HEK293 (cell line): ENCODE data around the gene SMNDC1.

Source experiments
- BCL6B ChIP-seq: fragments of 450-650 bp; formaldehyde crosslinking; IDR thresholded peaks from 2 replicates; pipeline ENCODE4 v1.5.1; 2017; ENCODE audit warnings: missing biosample characterization, missing genetic modification characterization
- EGR2 ChIP-seq: fragments of 450-650 bp; formaldehyde crosslinking; IDR thresholded peaks from 2 replicates; pipeline ENCODE4 v1.5.1; 2016; ENCODE audit warnings: low read depth, missing biosample characterization, missing genetic modification characterization
- HOXC10 ChIP-seq: sonication (generic); formaldehyde crosslinking; IDR thresholded peaks from 2 replicates; pipeline ENCODE4 v1.8.1; 2023; ENCODE audit warnings: mild to moderate bottlenecking, missing genetic modification reagents
- IKZF3 ChIP-seq: fragments of 450-650 bp; IDR thresholded peaks from 2 replicates; pipeline ENCODE4 v1.5.0; 2018; ENCODE audit warnings: missing biosample characterization, mild to moderate bottlenecking, missing genetic modification characterization, moderate library complexity
- OVOL3 ChIP-seq: fragments of 450-650 bp; formaldehyde crosslinking; IDR thresholded peaks from 2 replicates; pipeline ENCODE4 v1.5.1; 2016; ENCODE audit warnings: missing biosample characterization, missing genetic modification characterization
- SP3 ChIP-seq: fragments of 450-650 bp; formaldehyde crosslinking; IDR thresholded peaks from 2 replicates; pipeline ENCODE4 v1.5.1; 2016; ENCODE audit warnings: missing biosample characterization, missing genetic modification characterization
- WT1 ChIP-seq: fragments of 450-650 bp; formaldehyde crosslinking; IDR thresholded peaks from 2 replicates; pipeline ENCODE4 v1.5.1; 2016; ENCODE audit warnings: missing biosample characterization, missing genetic modification characterization
- ZFP41 ChIP-seq: fragments of 450-650 bp; formaldehyde crosslinking; IDR thresholded peaks from 2 replicates; pipeline ENCODE4 v1.5.1; 2016; ENCODE audit warnings: missing biosample characterization, missing genetic modification characterization, borderline replicate concordance
- ZNF132 ChIP-seq: fragments of 450-650 bp; formaldehyde crosslinking; IDR thresholded peaks from 2 replicates; pipeline ENCODE4 v1.5.1; 2017; ENCODE audit warnings: missing biosample characterization, missing genetic modification characterization, borderline replicate concordance
- ZNF221 ChIP-seq: fragments of 450-650 bp; formaldehyde crosslinking; IDR thresholded peaks from 2 replicates; pipeline ENCODE4 v1.5.1; 2017; ENCODE audit warnings: missing biosample characterization, missing genetic modification characterization, borderline replicate concordance
- ZNF26 ChIP-seq: fragments of 450-650 bp; formaldehyde crosslinking; IDR thresholded peaks from 2 replicates; pipeline ENCODE4 v1.5.1; 2016; ENCODE audit warnings: missing biosample characterization, missing genetic modification characterization
- ZNF341 ChIP-seq: fragments of 450-650 bp; formaldehyde crosslinking; IDR thresholded peaks from 2 replicates; pipeline ENCODE4; 2016; ENCODE audit warnings: low read depth, missing biosample characterization, missing genetic modification characterization
- ZNF362 ChIP-seq: fragments of 450-650 bp; formaldehyde crosslinking; IDR thresholded peaks from 2 replicates; pipeline ENCODE4 v1.5.1; 2016; ENCODE audit warnings: missing biosample characterization, missing genetic modification characterization
- ZNF37A ChIP-seq: fragments of 450-650 bp; IDR thresholded peaks from 2 replicates; pipeline ENCODE4 v1.5.1; 2018; ENCODE audit warnings: missing biosample characterization, missing genetic modification characterization
- ZNF560 ChIP-seq: fragments of 450-650 bp; formaldehyde crosslinking; IDR thresholded peaks from 2 replicates; pipeline ENCODE4 v1.5.1; 2017; ENCODE audit warnings: missing biosample characterization, missing genetic modification characterization, borderline replicate concordance
- ZNF561 ChIP-seq: fragments of 450-650 bp; IDR thresholded peaks from 2 replicates; pipeline ENCODE4 v1.5.1; 2018; ENCODE audit warnings: missing biosample characterization, missing genetic modification characterization, borderline replicate concordance
- ZNF571 ChIP-seq: fragments of 450-650 bp; formaldehyde crosslinking; IDR thresholded peaks from 2 replicates; pipeline ENCODE4 v1.5.0; 2017; ENCODE audit warnings: missing biosample characterization, missing genetic modification characterization
- ZNF580 ChIP-seq: fragments of 450-650 bp; formaldehyde crosslinking; IDR thresholded peaks from 2 replicates; pipeline ENCODE4 v1.5.1; 2016; ENCODE audit warnings: missing biosample characterization, missing genetic modification characterization
- ZNF626 ChIP-seq: fragments of 450-650 bp; sonication (Bioruptor Pico); formaldehyde crosslinking; IDR thresholded peaks from 2 replicates; pipeline ENCODE4 v1.5.1; 2018; ENCODE audit warnings: missing biosample characterization, missing genetic modification characterization, inconsistent platforms
- ZNF677 ChIP-seq: fragments of 450-650 bp; IDR thresholded peaks from 2 replicates; pipeline ENCODE4 v1.5.0; 2018; ENCODE audit warnings: missing biosample characterization, mild to moderate bottlenecking, missing genetic modification characterization, moderate library complexity
- ZNF830 ChIP-seq: fragments of 450-650 bp; IDR thresholded peaks from 2 replicates; pipeline ENCODE4 v1.5.0; 2018; ENCODE audit warnings: missing biosample characterization, missing genetic modification characterization, low read depth, mild to moderate bottlenecking, moderate library complexity
- ZSCAN4 ChIP-seq: fragments of 450-650 bp; formaldehyde crosslinking; IDR thresholded peaks from 2 replicates; pipeline ENCODE4 v1.5.1; 2017; ENCODE audit warnings: missing biosample characterization, missing genetic modification characterization
- TF ChIP-seq, protein P1 (sequence below): fragments of 450-650 bp; formaldehyde crosslinking; IDR thresholded peaks from 2 replicates; pipeline ENCODE4 v1.5.1; 2016; ENCODE audit warnings: missing biosample characterization, missing genetic modification characterization, borderline replicate concordance
- TF ChIP-seq, protein P2 (sequence below): fragments of 450-650 bp; formaldehyde crosslinking; IDR thresholded peaks from 2 replicates; pipeline ENCODE4; 2016; ENCODE audit warnings: missing biosample characterization, missing genetic modification characterization
- TF ChIP-seq, protein P3 (sequence below): fragments of 450-650 bp; formaldehyde crosslinking; IDR thresholded peaks from 2 replicates; pipeline ENCODE4 v1.5.1; 2016; ENCODE audit warnings: missing biosample characterization, missing genetic modification characterization

Gene SMNDC1

GRCh38 chr10:110304780-110305421 lies at the start of gene SMNDC1 (continued):
- TF ChIP-seq SP3 (tag by site-specific recombination) (peak; percentile 78), WT1 (tag by site-specific recombination) (no peak), ZNF626 (tag by site-specific recombination) (no peak), ZNF37A (tag by site-specific recombination) (no peak), ZNF341 (0 out of 2 replicates have a peak, but pooled peaks have one; percentile 9), EGR2 (tag by site-specific recombination) (no peak), ZNF571 (tag by site-specific recombination) (no peak), ZNF580 (no peak), ZNF132 (no peak), HOXC10 (no peak), ZNF362 (tag by site-specific recombination) (no peak), IKZF3 (peak; percentile 99), ZNF561 (tag by site-specific recombination) (no peak; the same call in 1 of the 2 replicates), ZNF26 (tag by site-specific recombination) (no peak), ZNF560 (tag by site-specific recombination) (no peak), OVOL3 (tag by site-specific recombination) (no peak), ZNF221 (no peak), ZFP41 (tag by site-specific recombination) (no peak), BCL6B (tag by site-specific recombination) (no peak), ZNF677 (no peak), ZSCAN4 (tag by site-specific recombination) (no peak), ZNF830 (no peak)
- TF ChIP-seq, protein P1, sequence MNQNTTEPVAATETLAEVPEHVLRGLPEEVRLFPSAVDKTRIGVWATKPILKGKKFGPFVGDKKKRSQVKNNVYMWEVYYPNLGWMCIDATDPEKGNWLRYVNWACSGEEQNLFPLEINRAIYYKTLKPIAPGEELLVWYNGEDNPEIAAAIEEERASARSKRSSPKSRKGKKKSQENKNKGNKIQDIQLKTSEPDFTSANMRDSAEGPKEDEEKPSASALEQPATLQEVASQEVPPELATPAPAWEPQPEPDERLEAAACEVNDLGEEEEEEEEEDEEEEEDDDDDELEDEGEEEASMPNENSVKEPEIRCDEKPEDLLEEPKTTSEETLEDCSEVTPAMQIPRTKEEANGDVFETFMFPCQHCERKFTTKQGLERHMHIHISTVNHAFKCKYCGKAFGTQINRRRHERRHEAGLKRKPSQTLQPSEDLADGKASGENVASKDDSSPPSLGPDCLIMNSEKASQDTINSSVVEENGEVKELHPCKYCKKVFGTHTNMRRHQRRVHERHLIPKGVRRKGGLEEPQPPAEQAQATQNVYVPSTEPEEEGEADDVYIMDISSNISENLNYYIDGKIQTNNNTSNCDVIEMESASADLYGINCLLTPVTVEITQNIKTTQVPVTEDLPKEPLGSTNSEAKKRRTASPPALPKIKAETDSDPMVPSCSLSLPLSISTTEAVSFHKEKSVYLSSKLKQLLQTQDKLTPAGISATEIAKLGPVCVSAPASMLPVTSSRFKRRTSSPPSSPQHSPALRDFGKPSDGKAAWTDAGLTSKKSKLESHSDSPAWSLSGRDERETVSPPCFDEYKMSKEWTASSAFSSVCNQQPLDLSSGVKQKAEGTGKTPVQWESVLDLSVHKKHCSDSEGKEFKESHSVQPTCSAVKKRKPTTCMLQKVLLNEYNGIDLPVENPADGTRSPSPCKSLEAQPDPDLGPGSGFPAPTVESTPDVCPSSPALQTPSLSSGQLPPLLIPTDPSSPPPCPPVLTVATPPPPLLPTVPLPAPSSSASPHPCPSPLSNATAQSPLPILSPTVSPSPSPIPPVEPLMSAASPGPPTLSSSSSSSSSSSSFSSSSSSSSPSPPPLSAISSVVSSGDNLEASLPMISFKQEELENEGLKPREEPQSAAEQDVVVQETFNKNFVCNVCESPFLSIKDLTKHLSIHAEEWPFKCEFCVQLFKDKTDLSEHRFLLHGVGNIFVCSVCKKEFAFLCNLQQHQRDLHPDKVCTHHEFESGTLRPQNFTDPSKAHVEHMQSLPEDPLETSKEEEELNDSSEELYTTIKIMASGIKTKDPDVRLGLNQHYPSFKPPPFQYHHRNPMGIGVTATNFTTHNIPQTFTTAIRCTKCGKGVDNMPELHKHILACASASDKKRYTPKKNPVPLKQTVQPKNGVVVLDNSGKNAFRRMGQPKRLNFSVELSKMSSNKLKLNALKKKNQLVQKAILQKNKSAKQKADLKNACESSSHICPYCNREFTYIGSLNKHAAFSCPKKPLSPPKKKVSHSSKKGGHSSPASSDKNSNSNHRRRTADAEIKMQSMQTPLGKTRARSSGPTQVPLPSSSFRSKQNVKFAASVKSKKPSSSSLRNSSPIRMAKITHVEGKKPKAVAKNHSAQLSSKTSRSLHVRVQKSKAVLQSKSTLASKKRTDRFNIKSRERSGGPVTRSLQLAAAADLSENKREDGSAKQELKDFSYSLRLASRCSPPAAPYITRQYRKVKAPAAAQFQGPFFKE (tag by site-specific recombination) = no peak
- TF ChIP-seq, protein P2, sequence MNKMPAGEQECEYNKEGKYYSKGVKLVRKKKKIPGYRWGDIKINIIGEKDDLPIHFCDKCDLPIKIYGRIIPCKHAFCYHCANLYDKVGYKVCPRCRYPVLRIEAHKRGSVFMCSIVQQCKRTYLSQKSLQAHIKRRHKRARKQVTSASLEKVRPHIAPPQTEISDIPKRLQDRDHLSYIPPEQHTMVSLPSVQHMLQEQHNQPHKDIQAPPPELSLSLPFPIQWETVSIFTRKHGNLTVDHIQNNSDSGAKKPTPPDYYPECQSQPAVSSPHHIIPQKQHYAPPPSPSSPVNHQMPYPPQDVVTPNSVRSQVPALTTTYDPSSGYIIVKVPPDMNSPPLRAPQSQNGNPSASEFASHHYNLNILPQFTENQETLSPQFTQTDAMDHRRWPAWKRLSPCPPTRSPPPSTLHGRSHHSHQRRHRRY (tag by site-specific recombination) = no peak
- TF ChIP-seq, protein P3, sequence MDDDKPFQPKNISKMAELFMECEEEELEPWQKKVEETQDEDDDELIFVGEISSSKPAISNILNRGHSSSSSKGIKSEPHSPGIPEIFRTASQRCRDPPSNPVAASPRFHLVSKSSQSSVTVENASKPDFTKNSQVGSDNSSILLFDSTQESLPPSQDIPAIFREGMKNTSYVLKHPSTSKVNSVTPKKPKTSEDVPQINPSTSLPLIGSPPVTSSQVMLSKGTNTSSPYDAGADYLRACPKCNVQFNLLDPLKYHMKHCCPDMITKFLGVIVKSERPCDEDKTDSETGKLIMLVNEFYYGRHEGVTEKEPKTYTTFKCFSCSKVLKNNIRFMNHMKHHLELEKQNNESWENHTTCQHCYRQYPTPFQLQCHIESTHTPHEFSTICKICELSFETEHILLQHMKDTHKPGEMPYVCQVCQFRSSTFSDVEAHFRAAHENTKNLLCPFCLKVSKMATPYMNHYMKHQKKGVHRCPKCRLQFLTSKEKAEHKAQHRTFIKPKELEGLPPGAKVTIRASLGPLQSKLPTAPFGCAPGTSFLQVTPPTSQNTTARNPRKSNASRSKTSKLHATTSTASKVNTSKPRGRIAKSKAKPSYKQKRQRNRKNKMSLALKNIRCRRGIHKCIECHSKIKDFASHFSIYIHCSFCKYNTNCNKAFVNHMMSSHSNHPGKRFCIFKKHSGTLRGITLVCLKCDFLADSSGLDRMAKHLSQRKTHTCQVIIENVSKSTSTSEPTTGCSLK (tag by site-specific recombination) = no peak
